Heart left ventricle (tissue), 16 donors: ENCODE measurements around the gene MYH4. TPM values are rescaled to one million over a fixed set of nuclear protein-coding genes. Genes with fewer than 3 reads are reported as not detected.

Experiments used
- ATAC-seq, 4 donors: fragments of 200-7000 bp; cut with Tn5 transposase; one replicate each; pipeline ENCODE4 v1.9.1; 2020 to 2022; ENCODE audit warnings: moderate library complexity in 4 of 4, mild to moderate bottlenecking in 3 of 4, moderate number of reproducible peaks in 1 of 4
- DNase-seq, 5 donors: peaks; one replicate each; pipeline ENCODE4 v3.0.0-alpha.2; 2020
- H3K27ac ChIP-seq, 12 donors: fragments of 200-600 bp; sonication (generic) in 4 of 12; one replicate each; pipeline versions ENCODE4 v1.5.0 to v1.8.0; 2016 to 2022; ENCODE audit warnings: mild to moderate bottlenecking in 2 of 12
- H3K27me3 ChIP-seq, 9 donors: fragments of 200-600 bp; sonication (generic) in 2 of 9; one replicate each; pipeline versions ENCODE4 v1.5.1 to v1.8.0; 2016 to 2022; ENCODE audit warnings: mild to moderate bottlenecking in 3 of 9
- H3K36me3 ChIP-seq, 9 donors: fragments of 200-600 bp; sonication (generic) in 2 of 9; one replicate each; pipeline versions ENCODE4 v1.5.0 to v1.8.0; 2018 to 2022; ENCODE audit warnings: mild to moderate bottlenecking in 2 of 9
- H3K4me1 ChIP-seq, 12 donors: fragments of 200-600 bp; sonication (generic) in 4 of 12; one replicate each; pipeline versions ENCODE4 v1.5.0 to v1.8.0; 2016 to 2022; ENCODE audit warnings: mild to moderate bottlenecking in 3 of 12
- H3K4me3 ChIP-seq, 12 donors: fragments of 200-600 bp; sonication (generic) in 4 of 12; one replicate each; pipeline versions ENCODE4 v1.5.0 to v1.8.0; 2017 to 2022; ENCODE audit warnings: mild to moderate bottlenecking in 9 of 12, moderate library complexity in 4 of 12
- H3K9me3 ChIP-seq, 12 donors: fragments of 200-600 bp; sonication (generic) in 4 of 12; one replicate each; pipeline versions ENCODE4 v1.5.0 to v1.8.0; 2016 to 2022; ENCODE audit warnings: mild to moderate bottlenecking in 1 of 12
- CTCF ChIP-seq, 12 donors: fragments of 200-600 bp; sonication (generic) in 4 of 12; IDR thresholded peaks; one replicate each; pipeline versions ENCODE4 v1.5.0 to v1.8.0; 2018 to 2022; ENCODE audit warnings: antibody characterized with exemption in 12 of 12, mild to moderate bottlenecking in 5 of 12
- POLR2A ChIP-seq, 2 donors: fragments of 450-650 bp; IDR thresholded peaks; one replicate each; pipeline ENCODE4 v1.6.1; 2017; ENCODE audit warnings: antibody characterized with exemption in 2 of 2, mild to moderate bottlenecking in 2 of 2, moderate library complexity in 2 of 2
- WGBS, 4 donors: extraction: QIAGEN DNeasy Blood & Tissue Kit in 2 of 4; methylation state at CpG; one replicate each; pipeline versions ENCODE4 v1.1.5 to v1.1.7; 2013 to 2018; 5-methylcytosine and 5-hydroxymethylcytosine counted together
- intact Hi-C, 10 donors: fragments of 100-400 bp; cut with DNase I; formaldehyde crosslinking; loops; one replicate each; pipeline versions ENCODE4 v1.11.1 to v1.14.2; 2022
- long read RNA-seq, 3 donors: library from polyadenylated mRNA; unstranded; transcript quantifications; one replicate each; pipeline ENCODE4 v2.0.0, GENCODE V29; 2020 to 2021
- polyA plus RNA-seq, 2 donors: library from polyadenylated mRNA; stranded (reverse); fragments of 200-250 nt; gene quantifications; one replicate each; pipeline ENCODE4 v1.2.3, GENCODE V29; 2013
- total RNA-seq, 9 donors: library from RNA; depleted of rRNA in 2 of 9; stranded (reverse); fragments of >200 nt in 2 of 9; fragmentation: NEBNext Ultra II Directional in 3 of 9; extraction: Animal tissue kit (Norgen Biotek cat#: 25700) in 3 of 9; gene quantifications; one replicate each; pipeline versions ENCODE4 v1.1.0 to v1.2.4, GENCODE V29; 2016 to 2023
- donor health status: ischemic (EF 13 %, LVEDD 7.1; RV severe dilation, severe dysfunction).
- donor health status: healthy with polysubstance abuse.
- donor health status: DM: no; HTN: yes; CAD: no.
- donor health status: DM: no; HTN: no; CAD: no.
- donor health status: ischemic (EF 25% LVEDD 6.9; RV normal size, moderate dysfunction).
- donor health status: ischemic (EF 25% LVEDD 5.7; RV mildly dilated, moderate dysfunction).
- donor health status: healthy.
- donor health status: DM: yes; HTN: yes; CAD: no.
- donor health status: ischemic (EF 35%, LVEDD 5.7; RV mildly dilated, moderate dysfunction).
- donor health status: nonischemic (EF 11% LVEDD 7.7; RV severe dilation, severe dysfunction).
- donor health status: DM: yes; HTN: yes; CAD: no.
- donor health status: PGD.
- donor health status: ischemic (EF 29% LVEDD 5.4; RV normal size, mild dysfunction).
- donor health status: nonischemic (EF 23%, LVEDD 6.1; RV moderate dilation, normal function).

Gene MYH4
- total RNA-seq (not detected), polyA plus RNA-seq (not detected)
- long read RNA-seq, donor 1 = 0 reads
- long read RNA-seq, donor 2 = 0 reads
- long read RNA-seq, donor 3 = 0 reads

- no peaks in the 10 kb centered on the region for H3K36me3 ChIP-seq
- H3K4me3 ChIP-seq = no peak within 1 kb of the TSS
- H3K4me1 ChIP-seq = no peaks in the 10 kb centered on the region
- WGBS, 4 donors = 58 to 70% (median 65%) methylated on average over 1 of the region's 1 CpG
- intact Hi-C loops = loop anchor here in 1 of 10 donors (10.0 kb wide), 1 partner anchor 45 kb away; the partner anchor contains the start of gene MYH1
- H3K27ac ChIP-seq = no peak within 1 kb of the TSS
- no peak for ATAC-seq
- H3K27me3 ChIP-seq = no peaks in the 10 kb centered on the region
- DNase-seq = no peak
- no peak for TF ChIP-seq POLR2A (IDR thresholded peaks at IDR 0.05)
- TF ChIP-seq CTCF (IDR thresholded peaks at IDR 0.05) = no peak
- H3K9me3 ChIP-seq = no peaks in the 10 kb centered on the region
These were observed at the start of gene MYH4 for GRCh38 chr17:10469459-10469858. Gene MYH4, minus strand, starts transcription at chr17:10469559. Its CDS starts 2,814 bp downstream, at chr17:10466745.

- WGBS, 4 donors = 69 to 78% (median 73%) methylated on average over 11 of the region's 11 CpGs
- Histone ChIP-seq H3K4me1 (no peaks in the 10 kb centered on the region), H3K27ac (no peak within 1 kb of the TSS), H3K36me3 (no peaks in the 10 kb centered on the region), H3K4me3 (no peak within 1 kb of the TSS), H3K27me3 (no peaks in the 10 kb centered on the region), H3K9me3 (peaks cover 0 to 5% (median 0%) of the 10 kb centered on the region in 12 donors)
- no peak for TF ChIP-seq POLR2A (IDR thresholded peaks at IDR 0.05)
- TF ChIP-seq CTCF (IDR thresholded peaks at IDR 0.05) = no peak
- no peak for DNase-seq
- intact Hi-C loops = loop anchor here in 1 of 10 donors (10.0 kb wide), 1 partner anchor 54 kb away; the partner anchor contains the start of gene MYH4
- no peak for ATAC-seq
These were observed 49.1 kb upstream of the MYH4 start, which contains the start of gene MYH1 for GRCh38 chr17:10518271-10519037. Gene MYH1, minus strand, starts transcription at chr17:10518542. Its CDS starts 1,900 bp downstream, at chr17:10516642.

- no peak for ATAC-seq
These were observed 47.3 kb upstream of the MYH4 start for GRCh38 chr17:10516638-10517037.

More at GRCh38 chr17:10516638-10517037, 47.3 kb upstream of the MYH4 start:
- H3K4me1 ChIP-seq = no peaks in the 10 kb centered on the region
- no peak for TF ChIP-seq CTCF (IDR thresholded peaks at IDR 0.05)
- no peak for TF ChIP-seq POLR2A (IDR thresholded peaks at IDR 0.05)
- no peak for DNase-seq
- no peak overlapping the region for H3K4me3 ChIP-seq
- intact Hi-C loops = loop anchor here in 1 of 10 donors (10.0 kb wide), 1 partner anchor 52 kb away; the partner anchor contains the start of gene MYH4
- H3K36me3 ChIP-seq = no peaks in the 10 kb centered on the region
- H3K27me3 ChIP-seq = no peaks in the 10 kb centered on the region
- H3K27ac ChIP-seq = no peak overlapping the region
- H3K9me3 ChIP-seq = no peaks in the 10 kb centered on the region
